ENCODE data around the gene TIMP3. TPM values are rescaled to one million over a fixed set of nuclear protein-coding genes. Genes with fewer than 3 reads are reported as not detected.

Gene TIMP3
- total RNA-seq, 1 experiment from 2014 or later: 25.5 TPM

DNA sequence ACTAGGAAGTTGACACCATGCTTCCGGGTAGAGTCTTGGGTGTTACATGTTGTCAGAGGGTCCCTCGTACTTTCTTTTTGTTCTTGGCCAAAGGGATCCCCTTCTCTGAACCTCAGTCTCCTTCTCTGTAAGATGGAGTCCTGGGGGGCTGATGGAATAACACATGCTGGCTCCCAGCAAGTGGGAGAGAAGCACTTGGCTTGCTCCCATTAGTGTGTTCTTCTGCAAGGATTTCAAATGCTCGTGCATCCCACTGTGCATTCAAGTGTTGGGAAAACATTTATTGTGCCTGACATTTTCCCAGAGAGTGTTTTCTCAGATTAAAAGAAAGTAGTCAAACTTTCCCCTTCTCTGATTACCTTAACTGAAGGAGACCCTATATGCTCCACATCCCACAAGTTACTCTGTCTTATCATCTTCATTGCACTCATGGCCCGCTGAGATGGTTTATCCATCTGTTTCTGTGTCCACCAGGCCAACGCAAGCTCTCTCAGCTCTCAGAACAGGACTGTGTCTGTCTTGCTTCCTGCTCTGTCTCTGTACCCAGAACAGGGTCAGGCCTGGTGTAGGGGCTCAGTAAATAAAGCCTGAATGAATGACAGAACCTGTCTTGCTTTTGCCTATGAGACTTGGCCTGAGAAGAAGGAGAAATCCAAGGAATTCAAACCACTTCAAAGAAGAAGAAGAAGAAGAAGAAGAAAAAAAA lies 16.0 kb upstream of the TIMP3 start:
- no peak for DNase-seq (ENCODE audit: low spot score)

DNA sequence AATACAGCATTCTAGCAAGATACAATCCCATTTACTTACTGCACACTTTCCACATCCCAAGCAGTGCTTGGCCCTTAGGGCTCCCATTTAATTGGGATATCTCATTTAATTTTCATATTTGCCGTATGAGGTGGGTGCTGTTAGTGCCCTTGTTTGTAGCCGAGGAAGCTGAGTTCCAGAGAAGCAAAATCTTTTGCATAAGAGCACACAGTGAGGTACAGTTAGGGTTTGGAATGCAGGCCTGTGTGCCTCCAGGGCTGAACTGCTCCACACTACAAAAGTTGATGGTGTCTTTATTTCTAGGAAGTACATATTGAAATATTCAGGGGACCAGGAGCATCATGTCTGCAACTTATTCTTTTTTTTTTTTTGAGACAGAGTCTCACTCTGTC lies 15.5 kb upstream of the TIMP3 start:
- DNase-seq (ENCODE audit: low spot score): no peak

- no peak for DNase-seq (ENCODE audit: low spot score)
Measured at GRCh38 chr22:32788904-32789624, 12.4 kb upstream of the TIMP3 start.

GRCh38 chr22:32789797-32790620 lies 11.5 kb upstream of the TIMP3 start:
- no peak for DNase-seq (ENCODE audit: low spot score)

- DNase-seq (ENCODE audit: low spot score): no peak
Measured at GRCh38 chr22:32791056-32791455, 10.4 kb upstream of the TIMP3 start.

DNA sequence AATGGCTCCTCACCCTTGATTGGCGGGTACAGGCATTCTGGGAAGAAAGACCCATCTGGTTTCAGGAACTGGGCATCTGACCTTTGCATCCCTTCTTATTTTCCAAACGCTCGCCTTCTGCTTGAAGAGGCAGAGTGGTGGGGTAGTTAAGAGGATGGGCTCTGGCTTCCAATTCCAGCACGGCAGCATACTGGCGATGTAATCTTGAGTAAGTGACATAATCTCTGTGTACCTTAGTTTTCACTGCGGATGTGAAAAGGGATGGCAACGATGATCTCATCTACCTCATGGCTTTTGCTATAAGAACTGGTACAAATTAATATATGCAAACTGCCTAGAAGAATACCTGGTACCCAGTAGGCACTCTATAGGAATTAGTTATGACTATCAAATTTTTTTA lies 10.0 kb upstream of the TIMP3 start:
- DNase-seq (ENCODE audit: low spot score): no peak

DNA sequence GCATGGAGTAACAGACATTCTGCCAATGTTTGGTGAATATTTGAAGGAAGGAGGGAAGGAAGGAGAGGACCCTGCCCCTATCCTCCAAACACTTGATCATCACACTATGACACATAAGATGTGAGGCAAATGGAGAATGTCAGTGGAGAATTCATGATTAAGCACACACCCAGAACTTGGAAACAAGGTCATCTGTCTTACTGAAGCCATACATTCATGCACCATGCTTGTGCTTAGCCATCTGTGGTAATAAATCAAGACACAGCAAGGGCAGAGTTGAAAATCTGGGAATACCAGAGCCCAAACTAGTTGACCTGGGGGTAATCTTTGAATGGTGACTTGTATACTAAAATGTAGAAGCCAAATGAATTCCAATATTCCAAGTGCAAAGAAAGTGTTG lies 7.9 kb upstream of the TIMP3 start:
- no peak for DNase-seq (ENCODE audit: low spot score)

- no peak for DNase-seq (ENCODE audit: low spot score)
Measured at GRCh38 chr22:32794449-32795213, 6.9 kb upstream of the TIMP3 start.

DNA sequence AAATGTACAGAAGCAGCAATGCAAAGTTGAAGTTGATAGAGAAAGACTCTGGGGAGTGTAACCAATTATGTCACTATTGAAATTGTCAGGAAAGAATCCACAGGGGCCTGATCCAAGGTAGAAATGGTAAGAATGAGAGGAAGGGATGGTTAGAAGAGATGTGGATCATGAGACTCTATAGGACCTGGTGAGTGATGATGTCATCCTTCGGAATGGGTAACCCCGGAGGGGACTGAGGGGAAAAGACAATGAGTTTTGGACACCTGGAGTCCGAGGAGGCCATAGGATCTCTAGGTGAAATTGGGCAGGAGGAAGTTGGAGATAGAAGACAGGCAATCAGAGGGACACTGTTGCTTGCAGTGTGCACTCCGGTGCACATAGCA lies 6.3 kb upstream of the TIMP3 start:
- no peak for DNase-seq (ENCODE audit: low spot score)

DNA sequence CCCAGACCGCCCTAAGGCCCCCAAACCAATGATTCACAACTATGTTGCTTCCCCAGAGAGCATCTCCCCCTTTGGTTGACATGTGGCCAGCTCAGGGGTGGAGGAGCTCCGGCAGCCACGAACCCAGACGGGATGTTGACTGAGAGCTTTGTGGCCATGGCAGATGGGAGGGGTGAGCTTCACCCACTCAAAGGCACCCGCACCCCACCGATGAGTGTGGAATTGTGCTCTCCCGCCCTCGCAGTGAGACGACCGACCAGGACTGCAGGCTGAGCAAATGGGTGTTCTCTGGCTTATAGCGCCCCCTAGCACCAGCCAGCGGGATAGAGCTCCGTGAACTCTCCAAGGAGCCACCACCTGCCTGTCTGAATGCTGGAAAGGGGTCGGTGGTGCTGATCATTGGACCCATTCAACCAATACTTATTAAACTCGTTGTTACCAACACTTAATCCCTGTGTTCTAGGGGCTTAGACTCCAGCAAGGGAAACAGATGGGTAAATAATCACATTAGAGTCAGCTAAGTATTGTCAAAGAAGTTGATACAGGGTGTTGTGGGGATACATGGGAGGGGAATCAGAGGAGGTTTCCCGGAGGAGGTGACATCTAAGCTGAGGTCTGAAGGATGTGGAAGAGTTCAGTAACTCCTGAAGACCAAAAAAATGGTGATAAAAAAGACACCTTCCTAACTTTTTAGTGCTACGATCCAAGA lies 4.5 kb upstream of the TIMP3 start:
- DNase-seq (ENCODE audit: low spot score): peak; percentile 37

DNA sequence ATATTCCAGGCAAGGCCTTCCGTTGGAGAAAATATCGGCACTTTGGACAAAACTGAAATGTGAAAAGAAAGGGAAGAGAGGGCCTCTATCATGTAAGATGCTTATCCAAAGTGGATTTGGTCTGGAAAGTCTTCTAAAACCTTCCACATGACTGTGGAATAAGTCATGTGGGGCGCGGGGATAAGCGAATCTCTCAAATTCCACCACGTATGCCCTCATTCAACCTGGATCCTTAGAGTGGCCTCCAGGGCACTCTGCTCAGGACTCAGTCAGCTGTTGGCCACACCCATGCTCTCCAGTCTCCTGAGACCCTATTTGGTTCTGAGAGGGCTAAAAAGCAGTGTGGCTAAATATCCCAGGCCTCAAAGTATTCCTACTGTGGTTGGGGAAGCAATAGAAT lies 2.0 kb upstream of the TIMP3 start:
- DNase-seq (ENCODE audit: low spot score): no peak

GRCh38 chr22:32800158-32800882 lies 1.2 kb upstream of the TIMP3 start:
- DNase-seq (ENCODE audit: low spot score): no peak

DNA sequence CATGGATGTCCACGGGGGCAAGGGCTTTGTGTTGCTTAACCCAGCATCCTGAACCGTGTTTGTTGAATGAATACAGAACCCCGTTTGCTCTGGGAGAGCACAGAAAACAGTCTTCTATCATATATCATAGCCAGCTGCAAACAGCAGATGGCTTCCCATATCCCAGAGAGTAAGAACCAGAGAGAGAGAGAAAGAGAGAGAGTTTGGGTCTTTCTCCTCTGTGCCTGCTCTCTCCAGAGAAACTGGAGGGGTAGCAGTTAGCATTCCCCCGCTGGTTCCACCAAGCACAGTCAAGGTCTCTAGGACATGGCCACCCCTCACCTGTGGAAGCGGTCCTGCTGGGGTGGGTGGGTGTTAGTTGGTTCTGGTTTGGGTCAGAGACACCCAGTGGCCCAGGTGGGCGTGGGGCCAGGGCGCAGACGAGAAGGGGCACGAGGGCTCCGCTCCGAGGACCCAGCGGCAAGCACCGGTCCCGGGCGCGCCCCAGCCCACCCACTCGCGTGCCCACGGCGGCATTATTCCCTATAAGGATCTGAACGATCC lies 440 bp upstream of the TIMP3 start:
- no peak for DNase-seq (ENCODE audit: low spot score)

DNA sequence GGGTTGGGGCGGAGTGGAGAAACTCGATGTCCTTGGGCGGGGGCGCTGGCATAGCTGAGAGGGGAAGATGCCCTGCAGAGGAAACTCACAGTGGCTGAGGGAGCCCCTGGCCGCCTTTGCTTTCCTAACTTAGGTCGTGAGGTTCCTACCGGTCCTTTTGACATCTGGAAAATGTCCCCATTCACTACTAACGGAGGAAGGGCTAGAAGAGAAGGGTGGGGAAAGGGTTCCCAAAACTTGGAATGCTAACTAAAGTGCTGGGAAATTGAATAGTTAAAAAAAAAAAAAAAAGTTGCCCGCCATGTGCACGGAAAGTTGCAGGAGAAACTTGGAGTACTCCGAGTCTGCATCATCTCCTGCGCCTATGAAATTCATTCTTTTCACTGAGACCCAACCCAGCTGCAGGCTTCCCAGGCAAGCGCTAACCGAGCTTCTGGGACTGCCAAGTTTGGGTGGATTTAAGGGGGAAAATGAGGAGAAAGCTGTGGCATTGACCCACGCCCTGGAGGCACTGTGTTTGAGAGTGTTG lies 796 bp downstream of the TIMP3 start:
- no peak for DNase-seq (ENCODE audit: low spot score)

- DNase-seq (ENCODE audit: low spot score): no peak
Measured at GRCh38 chr22:32803020-32803737, 1.7 kb downstream of the TIMP3 start.

DNA sequence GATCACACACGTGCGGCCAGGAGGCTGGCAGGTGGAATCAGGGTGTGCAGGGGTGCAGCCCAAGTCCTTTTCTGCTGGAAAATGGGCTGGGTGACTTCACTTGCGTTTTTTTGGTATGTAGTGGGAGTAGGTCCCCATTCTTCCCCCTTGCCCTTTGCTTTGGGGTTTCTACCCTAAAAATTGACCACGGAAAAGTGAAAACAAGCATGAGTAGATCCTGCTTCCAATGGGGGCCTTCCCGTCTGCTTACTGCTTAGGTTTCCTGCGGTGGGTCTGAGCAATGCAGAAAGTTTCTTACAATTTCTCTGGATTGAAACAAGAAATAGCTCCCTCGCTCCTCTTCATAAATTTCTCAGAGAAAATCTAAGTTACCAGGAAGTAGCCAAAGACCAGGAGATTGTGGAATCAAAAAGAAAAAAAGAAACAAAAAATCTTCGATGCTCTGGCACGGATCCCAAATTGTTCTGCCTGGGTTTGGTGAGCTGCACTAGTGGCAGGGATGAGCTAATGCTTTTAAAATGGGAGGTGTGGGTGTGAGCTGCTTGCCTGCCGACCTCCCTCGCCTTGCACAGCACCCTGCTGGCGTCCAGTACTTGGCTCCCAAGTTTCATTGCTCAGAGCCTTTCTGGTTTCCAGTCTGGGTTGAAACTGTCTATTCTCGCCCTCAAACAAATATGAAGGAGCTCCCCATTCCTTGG lies 2.4 kb downstream of the TIMP3 start:
- DNase-seq (ENCODE audit: low spot score): peak; percentile 29

DNA sequence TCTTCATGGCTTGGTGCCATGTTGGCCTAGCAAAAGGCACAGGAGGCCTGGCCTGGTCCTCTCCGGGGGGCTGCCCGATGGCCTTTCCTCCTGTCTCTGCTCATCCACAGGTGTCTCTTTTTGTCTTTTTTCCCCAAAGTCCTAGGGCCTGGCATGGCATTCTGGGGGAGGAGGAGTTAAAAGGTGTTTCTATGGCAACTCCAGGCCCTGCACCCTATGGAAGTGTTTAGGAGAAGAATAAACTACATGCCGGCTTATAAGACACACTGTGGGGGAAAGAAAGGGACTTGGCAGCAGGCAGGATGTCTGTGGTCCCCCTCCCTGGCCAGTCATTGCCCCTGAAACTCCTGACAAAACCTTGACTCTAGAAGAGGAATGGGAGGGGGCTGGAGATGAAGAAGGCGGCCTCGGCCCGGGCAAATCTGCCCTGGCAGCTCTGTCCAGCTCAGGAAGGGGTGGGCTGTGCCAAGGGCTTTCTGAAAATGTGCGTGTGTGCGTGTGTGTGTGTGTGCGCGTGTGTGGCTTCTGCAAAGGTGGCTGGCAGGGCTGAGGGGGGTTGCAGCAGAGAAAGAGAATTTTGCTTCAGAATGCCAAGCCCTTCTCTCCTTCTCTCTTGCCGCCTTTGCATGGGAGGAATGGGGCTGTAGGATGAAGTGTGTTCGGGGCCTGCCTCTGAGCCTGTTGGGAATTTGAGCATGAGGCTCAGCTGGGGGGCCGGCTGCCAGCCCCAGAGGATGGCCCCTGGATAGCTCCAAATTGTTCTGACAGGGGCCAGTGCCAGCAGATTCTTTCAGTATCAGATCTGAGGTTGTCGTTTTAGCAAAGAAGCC lies 3.2 kb downstream of the TIMP3 start:
- DNase-seq (ENCODE audit: low spot score): no peak

DNA sequence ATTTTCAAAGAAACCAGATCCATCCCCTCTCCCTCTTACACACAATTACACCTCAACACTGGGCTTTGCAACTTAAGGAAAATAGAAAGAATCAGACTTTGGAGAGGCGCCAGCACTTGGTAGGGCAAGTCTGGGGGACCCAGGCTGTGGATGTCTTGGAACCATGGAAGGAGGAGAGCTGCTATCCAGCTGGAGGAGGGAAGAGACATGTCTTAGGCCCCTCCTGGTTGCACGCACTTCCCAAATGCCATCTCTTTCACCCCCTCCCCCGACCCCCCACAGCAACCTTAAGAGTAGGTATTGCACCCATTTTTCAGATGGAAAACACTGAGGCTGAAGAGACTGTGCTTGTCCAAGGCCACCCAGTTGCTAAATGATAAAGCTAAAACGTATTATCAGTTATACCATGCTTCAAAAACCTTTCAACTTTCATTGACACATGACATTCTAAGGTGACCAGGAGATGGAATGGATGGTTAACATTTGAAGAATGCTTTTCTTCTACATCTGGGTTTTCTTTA lies 3.9 kb downstream of the TIMP3 start:
- DNase-seq (ENCODE audit: low spot score): no peak
